ENCODE results near the gene FOXK1. TPM values are rescaled to one million over a fixed set of nuclear protein-coding genes. Genes with fewer than 3 reads are reported as not detected.

Gene FOXK1
- total RNA-seq, 1 donor from 2014 or later = 30.4 TPM

DNA sequence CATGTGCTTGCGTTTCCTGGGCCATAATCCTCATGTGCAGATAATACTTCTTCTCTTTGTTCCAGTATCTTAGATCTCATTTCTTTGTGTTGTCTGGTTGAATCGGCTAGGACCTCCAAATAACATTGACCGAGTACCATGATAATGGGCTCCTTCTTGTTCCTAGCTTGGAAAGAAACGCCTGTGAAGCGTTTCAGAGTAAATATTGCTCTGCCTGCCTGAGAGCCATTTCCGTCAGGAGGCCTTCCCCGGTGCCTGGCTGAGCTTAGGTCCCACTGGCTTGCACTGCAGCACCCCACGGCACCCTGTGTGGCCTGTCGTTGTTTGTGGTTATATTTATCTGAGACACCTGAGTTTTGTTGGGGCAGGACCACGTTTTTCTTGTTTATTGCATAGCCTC is 17.7 kb downstream of the FOXK1 start:
- TF ChIP-seq, protein P1, sequence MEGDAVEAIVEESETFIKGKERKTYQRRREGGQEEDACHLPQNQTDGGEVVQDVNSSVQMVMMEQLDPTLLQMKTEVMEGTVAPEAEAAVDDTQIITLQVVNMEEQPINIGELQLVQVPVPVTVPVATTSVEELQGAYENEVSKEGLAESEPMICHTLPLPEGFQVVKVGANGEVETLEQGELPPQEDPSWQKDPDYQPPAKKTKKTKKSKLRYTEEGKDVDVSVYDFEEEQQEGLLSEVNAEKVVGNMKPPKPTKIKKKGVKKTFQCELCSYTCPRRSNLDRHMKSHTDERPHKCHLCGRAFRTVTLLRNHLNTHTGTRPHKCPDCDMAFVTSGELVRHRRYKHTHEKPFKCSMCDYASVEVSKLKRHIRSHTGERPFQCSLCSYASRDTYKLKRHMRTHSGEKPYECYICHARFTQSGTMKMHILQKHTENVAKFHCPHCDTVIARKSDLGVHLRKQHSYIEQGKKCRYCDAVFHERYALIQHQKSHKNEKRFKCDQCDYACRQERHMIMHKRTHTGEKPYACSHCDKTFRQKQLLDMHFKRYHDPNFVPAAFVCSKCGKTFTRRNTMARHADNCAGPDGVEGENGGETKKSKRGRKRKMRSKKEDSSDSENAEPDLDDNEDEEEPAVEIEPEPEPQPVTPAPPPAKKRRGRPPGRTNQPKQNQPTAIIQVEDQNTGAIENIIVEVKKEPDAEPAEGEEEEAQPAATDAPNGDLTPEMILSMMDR (conservative IDR thresholded peaks at IDR 0.05; ENCODE audit: low read depth, low read length) = no peak
- no peak overlapping the region for H3K4me3 ChIP-seq (ENCODE audit: low read depth, low read length)
- no peak for DNase-seq (ENCODE audit: low read depth)

DNA sequence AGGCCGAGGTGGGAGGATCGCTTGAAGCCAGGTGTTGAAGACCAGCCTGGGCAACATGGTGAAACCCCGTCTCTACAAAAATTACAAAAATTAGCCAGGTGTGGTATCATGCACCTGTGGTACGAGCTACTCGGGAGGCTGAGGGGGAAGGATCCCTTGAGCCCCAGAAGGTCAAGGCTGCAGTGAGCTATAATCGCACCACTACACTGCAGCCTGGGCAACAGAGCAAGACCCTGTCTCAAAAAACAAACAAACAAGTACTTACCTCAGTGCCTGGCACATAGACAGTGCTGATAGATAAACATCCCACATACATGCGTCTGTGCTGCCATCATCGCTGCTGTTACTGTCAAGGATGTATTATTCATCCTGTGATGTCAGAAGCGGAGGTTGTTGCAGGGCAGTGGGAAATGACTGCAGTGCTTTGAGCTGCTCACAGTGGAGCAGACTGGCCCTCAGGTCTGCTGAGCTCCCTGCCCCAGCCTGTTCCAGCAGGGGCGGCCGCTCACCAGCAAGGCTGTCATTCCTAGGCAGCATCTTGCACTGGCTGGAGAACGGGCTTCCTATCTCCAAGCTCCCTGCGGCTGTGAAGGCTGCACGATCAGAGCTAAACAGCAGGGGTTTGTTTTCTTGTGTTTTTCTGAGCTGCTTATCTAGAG is 18.6 kb downstream of the FOXK1 start:
- TF ChIP-seq, protein P1 (conservative IDR thresholded peaks at IDR 0.05; ENCODE audit: low read depth, low read length) = no peak
- DNase-seq (ENCODE audit: low read depth) = no peak
- H3K4me3 ChIP-seq (ENCODE audit: low read depth, low read length) = no peak overlapping the region

DNA sequence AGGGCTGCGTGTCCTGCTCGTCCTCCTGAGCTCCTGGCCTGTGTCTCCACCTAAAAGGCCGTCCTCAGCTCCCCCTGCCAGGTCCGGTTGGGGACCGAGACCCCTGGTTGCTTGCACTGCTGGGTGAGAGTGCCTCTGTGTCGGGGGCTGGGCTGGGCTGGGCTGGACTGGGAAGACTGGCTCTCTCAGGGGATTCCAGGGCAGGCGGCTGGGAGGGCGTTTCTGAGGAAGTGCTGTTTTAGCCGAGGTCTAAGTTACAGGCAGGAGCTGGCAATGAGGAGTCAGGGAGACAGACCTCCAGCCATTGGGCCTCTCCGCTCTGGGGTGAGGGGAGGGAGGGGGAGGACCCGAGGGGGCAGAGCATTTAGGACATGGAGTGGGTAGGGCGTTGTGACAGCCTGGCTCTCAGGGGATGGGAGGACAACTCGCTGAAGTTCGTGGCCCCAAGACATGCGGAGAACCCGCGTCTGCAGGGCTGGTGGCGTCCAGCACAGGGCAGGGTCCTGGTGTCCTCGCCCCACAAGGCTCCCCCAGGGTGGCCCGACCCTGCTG is 20.9 kb downstream of the FOXK1 start:
- TF ChIP-seq, protein P1 (conservative IDR thresholded peaks at IDR 0.05; ENCODE audit: low read depth, low read length) = no peak
- no peak overlapping the region for H3K4me3 ChIP-seq (ENCODE audit: low read depth, low read length)
- DNase-seq (ENCODE audit: low read depth) = no peak

DNA sequence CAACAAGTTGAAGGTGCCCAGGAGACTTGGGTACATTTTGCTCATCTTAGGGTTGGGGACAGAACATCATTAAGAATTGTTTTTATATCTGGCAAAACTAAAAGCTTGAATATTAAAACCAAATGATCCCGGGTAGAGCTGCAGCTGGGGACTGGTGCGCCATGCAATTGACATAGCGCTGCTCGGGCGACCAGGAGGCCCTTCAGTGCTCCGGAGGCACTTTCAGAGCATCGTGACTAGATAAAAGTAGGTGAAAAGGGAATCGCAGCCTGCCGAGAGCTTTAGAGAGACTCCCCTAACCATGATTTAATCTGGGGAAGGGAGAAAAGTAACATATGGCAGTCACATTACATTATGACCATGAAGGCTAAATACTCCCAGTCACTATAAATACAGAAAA is 21.4 kb downstream of the FOXK1 start:
- TF ChIP-seq, protein P1 (conservative IDR thresholded peaks at IDR 0.05; ENCODE audit: low read depth, low read length) = no peak
- no peak overlapping the region for H3K4me3 ChIP-seq (ENCODE audit: low read depth, low read length)
- DNase-seq (ENCODE audit: low read depth) = no peak

DNA sequence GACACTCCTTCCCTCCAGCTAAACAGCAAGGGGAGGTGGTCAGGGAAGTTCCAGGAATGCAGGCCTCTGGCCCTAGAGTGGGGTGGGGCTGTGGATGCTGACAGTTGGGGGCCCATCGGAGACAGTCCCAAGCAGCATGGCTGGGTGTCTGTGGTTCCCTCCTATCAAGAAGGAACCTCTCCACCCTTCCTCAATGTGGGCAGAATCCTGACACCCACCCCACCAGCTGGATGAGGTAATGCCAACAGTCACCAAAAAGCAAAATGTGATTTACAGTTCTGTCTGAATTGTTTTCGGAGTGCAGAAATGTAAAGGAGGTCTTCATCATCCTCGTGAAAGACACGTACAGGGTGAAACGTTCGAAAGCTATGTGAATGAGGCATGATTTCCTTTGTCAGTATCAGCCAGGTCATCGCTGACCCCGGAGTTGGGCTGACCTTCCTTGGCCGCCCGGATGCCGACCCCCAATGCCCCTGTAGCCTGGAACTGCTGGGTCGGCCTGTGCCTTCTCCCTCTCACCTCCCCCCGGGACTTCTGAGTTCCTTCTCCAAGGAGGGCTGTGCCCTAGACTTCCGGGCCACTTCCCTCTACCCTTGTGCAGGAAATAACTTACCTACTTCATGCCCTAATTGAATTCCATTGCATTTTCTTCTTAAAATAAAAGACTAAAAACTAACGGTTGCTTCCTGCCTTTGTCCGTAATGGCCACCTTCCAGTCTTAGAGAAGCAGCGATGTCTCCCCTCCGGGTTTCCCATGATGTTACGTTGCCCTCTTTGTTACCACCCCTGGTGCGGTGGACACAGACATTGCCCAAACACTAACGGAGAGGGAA is 24.5 kb downstream of the FOXK1 start:
- H3K4me3 ChIP-seq (ENCODE audit: low read depth, low read length) = no peak overlapping the region
- no peak for DNase-seq (ENCODE audit: low read depth)
- TF ChIP-seq, protein P1 (conservative IDR thresholded peaks at IDR 0.05; ENCODE audit: low read depth, low read length) = no peak

DNA sequence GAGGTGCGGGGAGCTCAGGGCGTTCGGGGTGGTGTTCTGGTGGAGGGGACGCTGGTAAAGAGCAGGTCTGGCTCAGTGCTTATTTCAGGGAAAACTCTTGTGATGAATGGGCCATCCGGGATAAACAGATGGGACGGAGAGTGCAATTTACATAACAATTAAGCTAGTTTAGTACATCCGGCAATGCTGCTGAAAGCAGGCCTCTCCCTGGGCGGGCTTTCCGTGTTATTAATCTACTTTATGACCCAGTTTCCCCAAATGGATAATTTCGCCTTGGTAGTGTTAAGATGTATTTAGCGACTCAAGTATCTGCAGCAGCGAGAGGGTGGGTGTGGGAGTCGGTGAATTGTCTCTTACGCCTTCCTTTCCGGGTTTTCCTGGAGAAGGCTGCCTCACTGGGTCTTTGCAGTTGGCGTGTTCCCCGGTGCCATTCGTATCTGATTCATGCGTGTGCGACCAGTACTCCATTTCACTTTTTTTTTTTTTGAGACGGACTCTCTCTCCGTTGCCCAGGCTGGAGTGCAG is 25.2 kb downstream of the FOXK1 start:
- TF ChIP-seq, protein P1 (conservative IDR thresholded peaks at IDR 0.05; ENCODE audit: low read depth, low read length) = no peak
- H3K4me3 ChIP-seq (ENCODE audit: low read depth, low read length) = no peak overlapping the region
- DNase-seq (ENCODE audit: low read depth) = no peak

All from epithelial cell of proximal tubule (primary cell).